GM23338 (cell line): ENCODE measurements around the gene SLC9A1. TPM values are rescaled to one million over a fixed set of nuclear protein-coding genes. Genes with fewer than 3 reads are reported as not detected.

Experiments used
- ATAC-seq: fragments of 200-7000 bp; cut with Tn5 transposase; 3 replicates; pipeline ENCODE4 v1.9.1; 2020
- DNase-seq: peaks from one replicate; pipeline ENCODE4 v3.0.0-alpha.2; 2015; ENCODE audit warnings: low spot score
- H2AFZ ChIP-seq: fragments of 200-600 bp; sonication (generic); 2 replicates; pipeline ENCODE4 v1.8.0; 2016; ENCODE audit warnings: antibody characterized with exemption, mild to moderate bottlenecking, moderate library complexity
- H3F3A ChIP-seq: fragments of 200-600 bp; sonication (generic); replicated peaks from 2 replicates; pipeline ENCODE4 v1.8.0; 2017; ENCODE audit warnings: antibody characterized with exemption, mixed run types, low read depth
- H3K27ac ChIP-seq: fragments of 200-600 bp; sonication (generic); 2 replicates; pipeline ENCODE4 v1.6.1; 2016; ENCODE audit warnings: low read depth
- H3K27me3 ChIP-seq: fragments of 200-600 bp; sonication (generic); 2 replicates; pipeline ENCODE4 v1.8.0; 2016; ENCODE audit warnings: mild to moderate bottlenecking, mixed run types, moderate library complexity; ENCODE audit not compliant: insufficient read depth
- H3K36me3 ChIP-seq: fragments of 200-600 bp; sonication (generic); 2 replicates; pipeline ENCODE4 v1.8.0; 2016; ENCODE audit warnings: mild to moderate bottlenecking; ENCODE audit not compliant: insufficient read depth
- H3K4me1 ChIP-seq: fragments of 200-600 bp; sonication (generic); 2 replicates; pipeline ENCODE4 v1.8.0; 2016; ENCODE audit warnings: mild to moderate bottlenecking, moderate library complexity; ENCODE audit not compliant: insufficient read depth
- H3K4me2 ChIP-seq: fragments of 200-600 bp; sonication (generic); 2 replicates; pipeline ENCODE4 v1.7.1; 2017; ENCODE audit warnings: mixed run types
- H3K4me3 ChIP-seq: fragments of 200-600 bp; sonication (generic); 2 replicates; pipeline ENCODE4 v1.6.1; 2016; ENCODE audit warnings: mixed run types
- H3K79me2 ChIP-seq: fragments of 200-600 bp; sonication (generic); replicated peaks from 2 replicates; pipeline ENCODE4 v1.8.0; 2017; ENCODE audit warnings: mild to moderate bottlenecking; ENCODE audit not compliant: insufficient read depth
- H3K9me2 ChIP-seq: fragments of 200-600 bp; sonication (generic); 2 replicates; pipeline ENCODE4 v1.8.0; 2017; ENCODE audit not compliant: insufficient read depth
- H4K20me1 ChIP-seq: fragments of 200-600 bp; sonication (generic); replicated peaks from 2 replicates; pipeline ENCODE4 v1.8.0; 2017; ENCODE audit warnings: mild to moderate bottlenecking; ENCODE audit not compliant: insufficient read depth
- H3K27ac Mint-ChIP-seq: 2 replicates; pipeline ENCODE4 v1.8.0; 2020; ENCODE audit warnings: inconsistent platforms, mild to moderate bottlenecking, moderate library complexity, mixed read lengths
- H3K27me3 Mint-ChIP-seq: 3 replicates; pipeline ENCODE4 v1.8.0; 2022; ENCODE audit warnings: low read depth, mild to moderate bottlenecking, moderate library complexity, mixed read lengths, inconsistent platforms; ENCODE audit not compliant: insufficient read depth, poor library complexity
- H3K36me3 Mint-ChIP-seq: 3 replicates; pipeline ENCODE4 v1.8.0; 2021; ENCODE audit warnings: low read depth, mild to moderate bottlenecking, inconsistent platforms, moderate library complexity, mixed read lengths
- H3K4me1 Mint-ChIP-seq: 3 replicates; pipeline ENCODE4 v1.8.0; 2020; ENCODE audit warnings: mild to moderate bottlenecking, inconsistent platforms, mixed read lengths
- H3K4me3 Mint-ChIP-seq: 3 replicates; pipeline ENCODE4 v1.8.0; 2021; ENCODE audit warnings: moderate library complexity, mild to moderate bottlenecking, inconsistent platforms, mixed read lengths
- H3K9me3 Mint-ChIP-seq: 3 replicates; pipeline ENCODE4 v1.8.0; 2020; ENCODE audit warnings: moderate library complexity, mild to moderate bottlenecking, inconsistent platforms, mixed read lengths
- CREB1 ChIP-seq: fragments of 250-450 bp; sonication (Bioruptor Pico); IDR thresholded peaks from 2 replicates; pipeline ENCODE4 v1.5.0; 2020; ENCODE audit warnings: low read depth, mild to moderate bottlenecking, moderate library complexity
- CTCF ChIP-seq, 2 experiments: fragments of 200-600 bp in 1 of 2; sonication (generic) in 1 of 2; conservative IDR thresholded peaks; 2 replicates each; pipeline versions ENCODE4 v1.5.1 to v1.6.1; 2016 to 2017; ENCODE audit warnings: antibody characterized with exemption in 2 of 2, low read depth in 2 of 2, mild to moderate bottlenecking in 2 of 2, moderate library complexity in 1 of 2
- ETS1 ChIP-seq: IDR thresholded peaks from 2 replicates; pipeline ENCODE4 v1.6.1; 2016; ENCODE audit warnings: antibody characterized with exemption
- EZH2phosphoT487 ChIP-seq: fragments of 200-600 bp; sonication (generic); IDR thresholded peaks from one replicate; pipeline ENCODE4 v1.8.1; 2018; ENCODE audit warnings: antibody characterized with exemption; ENCODE audit not compliant: unreplicated experiment
- JUNB ChIP-seq: IDR thresholded peaks from one replicate; pipeline ENCODE4 v1.6.1; 2016; ENCODE audit warnings: antibody characterized with exemption; ENCODE audit not compliant: unreplicated experiment
- NANOG ChIP-seq: IDR thresholded peaks from 2 replicates; pipeline ENCODE4 v1.6.1; 2016; ENCODE audit warnings: antibody characterized with exemption, borderline replicate concordance
- REST ChIP-seq: IDR thresholded peaks from one replicate; pipeline ENCODE4 v1.6.1; 2018; ENCODE audit warnings: antibody characterized with exemption; ENCODE audit not compliant: unreplicated experiment
- STAT1 ChIP-seq: IDR thresholded peaks from one replicate; pipeline ENCODE4 v1.6.1; 2016; ENCODE audit warnings: antibody characterized with exemption; ENCODE audit not compliant: unreplicated experiment
- ZNF462 ChIP-seq: fragments of 250-450 bp; sonication (Bioruptor Pico); IDR thresholded peaks from 2 replicates; pipeline ENCODE4 v1.5.0; 2020; ENCODE audit warnings: mild to moderate bottlenecking, moderate library complexity
- polyA plus RNA-seq: library from polyadenylated mRNA; unstranded; fragments of >200 nt; fragmentation: Nextera tagmentation; extraction: Ambion mirVana; gene quantifications from 2 replicates; pipeline ENCODE4 v1.2.1, GENCODE V29; 2016
- total RNA-seq: library from RNA; depleted of rRNA; stranded (reverse); fragments of >200 nt; shearing (Covaris generic); gene quantifications from 2 replicates; pipeline ENCODE4 v1.2.3, GENCODE V29; 2014

SLC9A1 gene
- total and polyA plus RNA-seq, 2 experiments from 2014 or later, result 10.4 to 22.3 TPM

- Histone ChIP-seq H3K4me3 (no peak overlapping the region), H3F3A (no peaks in the 10 kb centered on the region), H3K27me3 (no peaks in the 10 kb centered on the region), H2AFZ (no peak overlapping the region), H4K20me1 (no peaks in the 10 kb centered on the region), H3K9me2 (no peaks in the 10 kb centered on the region), H3K4me1 (no peaks in the 10 kb centered on the region), H3K4me2 (no peak overlapping the region), H3K79me2 (no peaks in the 10 kb centered on the region), H3K36me3 (no peaks in the 10 kb centered on the region), H3K27ac (no peak overlapping the region)
- ATAC-seq, result no peak
- no peak for DNase-seq
- H3K9me3 Mint-ChIP-seq, result peaks cover 19% of the 10 kb centered on the region
- H3K4me1 Mint-ChIP-seq, result no peaks in the 10 kb centered on the region; the same call in 2 of the 3 replicates
- H3K4me3 Mint-ChIP-seq, result no peak overlapping the region
- H3K27ac Mint-ChIP-seq, result no peak overlapping the region
- no peak for TF ChIP-seq EZH2phosphoT487
- no peak for TF ChIP-seq ZNF462 (CRISPR knock-in tag)
- no peak for TF ChIP-seq NANOG
- no peak for TF ChIP-seq STAT1
- no peaks in the 10 kb centered on the region; the same call in 2 of the 3 replicates for H3K36me3 Mint-ChIP-seq
- peaks cover 9% of the 10 kb centered on the region for H3K27me3 Mint-ChIP-seq
Observed at GRCh38 chr1:27086026-27086425, 68.9 kb downstream of the SLC9A1 start.

- H3K4me3 Mint-ChIP-seq, result no peak overlapping the region
- TF ChIP-seq CREB1 (CRISPR knock-in tag), result no peak
- TF ChIP-seq ETS1, result no peak
- TF ChIP-seq EZH2phosphoT487, result no peak
- TF ChIP-seq REST, result no peak
- TF ChIP-seq JUNB, result no peak
- no peak for TF ChIP-seq STAT1
- TF ChIP-seq NANOG, result no peak
- TF ChIP-seq CTCF (conservative IDR thresholded peaks at IDR 0.05; ENCODE audit: low read depth in 2 of 2), result no peak
Observed at GRCh38 chr1:27084107-27084506, 70.8 kb downstream of the SLC9A1 start.

More at GRCh38 chr1:27084107-27084506, 70.8 kb downstream of the SLC9A1 start:
- no peaks in the 10 kb centered on the region for H3K79me2 ChIP-seq
- Mint-ChIP-seq H3K27me3 (peaks cover 9% of the 10 kb centered on the region), H3K36me3 (no peaks in the 10 kb centered on the region; the same call in 2 of the 3 replicates), H3K4me1 (no peaks in the 10 kb centered on the region; the same call in 2 of the 3 replicates), H3K9me3 (peaks cover 19% of the 10 kb centered on the region), H3K27ac (no peak overlapping the region)
- H2AFZ ChIP-seq, result no peak overlapping the region
- no peak for ATAC-seq
- no peak for DNase-seq
- H4K20me1 ChIP-seq, result no peaks in the 10 kb centered on the region
- H3K9me2 ChIP-seq, result no peaks in the 10 kb centered on the region
- no peaks in the 10 kb centered on the region for H3K27me3 ChIP-seq
- no peak overlapping the region for H3K27ac ChIP-seq
- H3K4me3 ChIP-seq, result no peak overlapping the region
- no peaks in the 10 kb centered on the region for H3K4me1 ChIP-seq
- no peaks in the 10 kb centered on the region for H3F3A ChIP-seq
- H3K4me2 ChIP-seq, result no peak overlapping the region
- no peaks in the 10 kb centered on the region; the same call in 1 of the 2 replicates for H3K36me3 ChIP-seq
